ENCODE data around the gene WFDC2.

The WFDC2 gene

GRCh38 chr20:45426320-45427016, 43.1 kb upstream of the WFDC2 start:
- Histone ChIP-seq H3K4ac (ENCODE audit: low read depth in 1 of 2, low read length in 2 of 2) (no peak overlapping the region), H3K4me2 (ENCODE audit: low read length, poor library complexity, severe bottlenecking) (no peak overlapping the region), H2BK12ac (ENCODE audit: low read length in 2 of 2) (no peak overlapping the region), H3K4me1 (ENCODE audit: control insufficient read depth, insufficient read depth, low read depth, low read length) (no peaks in the 10 kb centered on the region), H3K9ac (ENCODE audit: low read length) (no peak overlapping the region), H2BK5ac (ENCODE audit: low read depth, low read length, poor library complexity, severe bottlenecking) (no peak overlapping the region), H3K36me3 (ENCODE audit: control insufficient read depth in 1 of 2, insufficient read depth in 2 of 2, low read depth in 1 of 2, low read length in 2 of 2) (peaks cover 33 to 48% of the 10 kb centered on the region in 2 experiments), H2AK5ac (ENCODE audit: low read length, severe bottlenecking) (no peak overlapping the region), H3K23ac (ENCODE audit: low read length in 2 of 2) (no peak overlapping the region), H3K27ac (ENCODE audit: low read length, poor library complexity, severe bottlenecking) (no peak overlapping the region), H2BK15ac (ENCODE audit: low read depth, poor library complexity, severe bottlenecking) (no peak overlapping the region), H2AFZ (ENCODE audit: low read depth, low read length) (no peak overlapping the region), H3K9me3 (ENCODE audit: control insufficient read depth, low read length) (no peaks in the 10 kb centered on the region), H3K18ac (ENCODE audit: low read depth in 1 of 2, low read length in 2 of 2) (no peak overlapping the region), H4K8ac (ENCODE audit: low read length) (no peak overlapping the region), H3K79me1 (replicated peaks; ENCODE audit: low read length, poor library complexity, severe bottlenecking) (no peaks in the 10 kb centered on the region), H3K27me3 (ENCODE audit: control insufficient read depth in 1 of 2, insufficient read depth in 1 of 2, low read length in 2 of 2) (no peaks in the 10 kb centered on the region), H4K91ac (ENCODE audit: low read length) (no peak overlapping the region), H3K14ac (ENCODE audit: low read length in 2 of 2) (no peak overlapping the region), H2BK120ac (ENCODE audit: low read depth, low read length) (no peak overlapping the region), H3K4me3 (ENCODE audit: insufficient read depth in 1 of 2, low read depth in 1 of 2, low read length in 2 of 2) (no peak overlapping the region)
- DNase-seq = no peak
- 87% methylated on average over 4 of the region's 5 CpGs for WGBS

- H4K8ac ChIP-seq (ENCODE audit: low read length) = no peak overlapping the region
- H3K27me3 ChIP-seq (ENCODE audit: control insufficient read depth in 1 of 2, insufficient read depth in 1 of 2, low read length in 2 of 2) = no peaks in the 10 kb centered on the region
- no peak overlapping the region for H3K4me3 ChIP-seq (ENCODE audit: insufficient read depth in 1 of 2, low read depth in 1 of 2, low read length in 2 of 2)
- H3K27ac ChIP-seq (ENCODE audit: low read length, poor library complexity, severe bottlenecking) = no peak overlapping the region
- H3K79me1 ChIP-seq (replicated peaks; ENCODE audit: low read length, poor library complexity, severe bottlenecking) = no peaks in the 10 kb centered on the region
- H2BK120ac ChIP-seq (ENCODE audit: low read depth, low read length) = no peak overlapping the region
- H3K23ac ChIP-seq (ENCODE audit: low read length in 2 of 2) = no peak overlapping the region
- H2BK12ac ChIP-seq (ENCODE audit: low read length in 2 of 2) = no peak overlapping the region
- H2AK5ac ChIP-seq (ENCODE audit: low read length, severe bottlenecking) = no peak overlapping the region
- no peaks in the 10 kb centered on the region for H3K4me1 ChIP-seq (ENCODE audit: control insufficient read depth, insufficient read depth, low read depth, low read length)
- no peak overlapping the region for H3K9ac ChIP-seq (ENCODE audit: low read length)
- no peaks in the 10 kb centered on the region for H3K9me3 ChIP-seq (ENCODE audit: control insufficient read depth, low read length)
- no peak overlapping the region for H3K4ac ChIP-seq (ENCODE audit: low read depth in 1 of 2, low read length in 2 of 2)
- 94% methylated on average over 14 of the region's 14 CpGs for WGBS
- peaks cover 30 to 38% of the 10 kb centered on the region in 2 experiments for H3K36me3 ChIP-seq (ENCODE audit: control insufficient read depth in 1 of 2, insufficient read depth in 2 of 2, low read depth in 1 of 2, low read length in 2 of 2)
- no peak overlapping the region for H2AFZ ChIP-seq (ENCODE audit: low read depth, low read length)
- H3K14ac ChIP-seq (ENCODE audit: low read length in 2 of 2) = no peak overlapping the region
- no peak overlapping the region for H3K4me2 ChIP-seq (ENCODE audit: low read length, poor library complexity, severe bottlenecking)
- H2BK5ac ChIP-seq (ENCODE audit: low read depth, low read length, poor library complexity, severe bottlenecking) = no peak overlapping the region
- H3K18ac ChIP-seq (ENCODE audit: low read depth in 1 of 2, low read length in 2 of 2) = no peak overlapping the region
- no peak overlapping the region for H2BK15ac ChIP-seq (ENCODE audit: low read depth, poor library complexity, severe bottlenecking)
- DNase-seq = no peak
- H4K91ac ChIP-seq (ENCODE audit: low read length) = no peak overlapping the region
Observed at GRCh38 chr20:45427236-45428149, 42.1 kb upstream of the WFDC2 start.

GRCh38 chr20:45429618-45430017, 39.9 kb upstream of the WFDC2 start:
- DNase-seq = no peak
- no peak overlapping the region for H3K27ac ChIP-seq (ENCODE audit: low read length, poor library complexity, severe bottlenecking)
- no peak overlapping the region for H2AFZ ChIP-seq (ENCODE audit: low read depth, low read length)
- no peaks in the 10 kb centered on the region for H3K27me3 ChIP-seq (ENCODE audit: control insufficient read depth in 1 of 2, insufficient read depth in 1 of 2, low read length in 2 of 2)
- H3K4me2 ChIP-seq (ENCODE audit: low read length, poor library complexity, severe bottlenecking) = no peak overlapping the region
- H3K79me1 ChIP-seq (replicated peaks; ENCODE audit: low read length, poor library complexity, severe bottlenecking) = no peaks in the 10 kb centered on the region
- H2BK15ac ChIP-seq (ENCODE audit: low read depth, poor library complexity, severe bottlenecking) = no peak overlapping the region
- peaks cover 17 to 20% of the 10 kb centered on the region in 2 experiments for H3K36me3 ChIP-seq (ENCODE audit: control insufficient read depth in 1 of 2, insufficient read depth in 2 of 2, low read depth in 1 of 2, low read length in 2 of 2)
- no peak overlapping the region for H3K9ac ChIP-seq (ENCODE audit: low read length)
- no peak overlapping the region for H2BK120ac ChIP-seq (ENCODE audit: low read depth, low read length)
- 83% methylated on average over 1 of the region's 2 CpGs for WGBS
- no peaks in the 10 kb centered on the region for H3K9me3 ChIP-seq (ENCODE audit: control insufficient read depth, low read length)
- H4K91ac ChIP-seq (ENCODE audit: low read length) = no peak overlapping the region
- H3K23ac ChIP-seq (ENCODE audit: low read length in 2 of 2) = no peak overlapping the region
- no peak overlapping the region for H3K4ac ChIP-seq (ENCODE audit: low read depth in 1 of 2, low read length in 2 of 2)
- H3K4me1 ChIP-seq (ENCODE audit: control insufficient read depth, insufficient read depth, low read depth, low read length) = no peaks in the 10 kb centered on the region
- H2AK5ac ChIP-seq (ENCODE audit: low read length, severe bottlenecking) = no peak overlapping the region
- no peak overlapping the region for H4K8ac ChIP-seq (ENCODE audit: low read length)
- no peak overlapping the region for H2BK5ac ChIP-seq (ENCODE audit: low read depth, low read length, poor library complexity, severe bottlenecking)
- H3K4me3 ChIP-seq (ENCODE audit: insufficient read depth in 1 of 2, low read depth in 1 of 2, low read length in 2 of 2) = no peak overlapping the region
- no peak overlapping the region for H3K14ac ChIP-seq (ENCODE audit: low read length in 2 of 2)
- H3K18ac ChIP-seq (ENCODE audit: low read depth in 1 of 2, low read length in 2 of 2) = no peak overlapping the region
- no peak overlapping the region for H2BK12ac ChIP-seq (ENCODE audit: low read length in 2 of 2)

GRCh38 chr20:45432294-45432693, 37.3 kb upstream of the WFDC2 start:
- Histone ChIP-seq H4K8ac (ENCODE audit: low read length) (no peak overlapping the region), H3K23ac (ENCODE audit: low read length in 2 of 2) (no peak overlapping the region), H3K14ac (ENCODE audit: low read length in 2 of 2) (no peak overlapping the region), H3K4ac (ENCODE audit: low read depth in 1 of 2, low read length in 2 of 2) (no peak overlapping the region), H4K91ac (ENCODE audit: low read length) (no peak overlapping the region), H3K4me3 (ENCODE audit: insufficient read depth in 1 of 2, low read depth in 1 of 2, low read length in 2 of 2) (no peak overlapping the region), H3K79me1 (replicated peaks; ENCODE audit: low read length, poor library complexity, severe bottlenecking) (no peaks in the 10 kb centered on the region), H3K36me3 (ENCODE audit: control insufficient read depth in 1 of 2, insufficient read depth in 2 of 2, low read depth in 1 of 2, low read length in 2 of 2) (peaks cover 0 to 5% of the 10 kb centered on the region in 2 experiments), H3K9me3 (ENCODE audit: control insufficient read depth, low read length) (no peaks in the 10 kb centered on the region), H2AK5ac (ENCODE audit: low read length, severe bottlenecking) (no peak overlapping the region), H3K27me3 (ENCODE audit: control insufficient read depth in 1 of 2, insufficient read depth in 1 of 2, low read length in 2 of 2) (no peaks in the 10 kb centered on the region), H2BK120ac (ENCODE audit: low read depth, low read length) (no peak overlapping the region), H2BK12ac (ENCODE audit: low read length in 2 of 2) (no peak overlapping the region), H3K27ac (ENCODE audit: low read length, poor library complexity, severe bottlenecking) (no peak overlapping the region), H2BK5ac (ENCODE audit: low read depth, low read length, poor library complexity, severe bottlenecking) (no peak overlapping the region), H3K4me2 (ENCODE audit: low read length, poor library complexity, severe bottlenecking) (no peak overlapping the region), H2BK15ac (ENCODE audit: low read depth, poor library complexity, severe bottlenecking) (no peak overlapping the region), H2AFZ (ENCODE audit: low read depth, low read length) (no peak overlapping the region), H3K18ac (ENCODE audit: low read depth in 1 of 2, low read length in 2 of 2) (no peak overlapping the region), H3K9ac (ENCODE audit: low read length) (no peak overlapping the region), H3K4me1 (ENCODE audit: control insufficient read depth, insufficient read depth, low read depth, low read length) (no peaks in the 10 kb centered on the region)
- DNase-seq = no peak
- 93% methylated on average over 5 of the region's 5 CpGs for WGBS
